ENCODE measurements around the gene PSMD3. TPM values are rescaled to one million over a fixed set of nuclear protein-coding genes. Genes with fewer than 3 reads are reported as not detected.

The PSMD3 gene
- total RNA-seq, 2 donors from 2014 or later: 152 to 164 TPM

DNA sequence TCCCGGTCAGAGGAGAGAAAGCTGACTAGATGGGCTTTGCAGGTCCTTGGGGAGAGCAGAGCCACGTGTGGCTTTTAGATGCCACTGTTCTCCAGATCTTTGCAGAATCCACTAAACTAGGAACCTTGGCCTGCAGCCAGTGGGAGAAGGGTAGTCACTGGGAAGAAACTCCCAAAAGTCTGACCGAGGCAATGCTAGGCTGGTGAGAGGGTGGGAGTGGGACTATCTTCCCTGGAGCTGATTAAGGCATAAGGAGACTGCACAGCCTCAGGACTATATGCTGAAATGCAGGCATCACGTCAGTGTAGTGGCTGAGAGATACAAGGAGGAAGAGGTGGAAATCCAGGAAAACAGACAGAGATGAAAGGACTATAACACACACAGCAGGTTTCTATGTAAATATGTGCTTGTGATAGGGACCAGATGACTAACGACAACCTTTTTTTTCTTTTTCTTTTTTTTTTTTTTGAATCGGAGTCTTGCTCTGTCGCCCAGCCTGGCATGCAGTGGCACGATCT is 20.0 kb upstream of the PSMD3 start:
- H3K4me1 ChIP-seq (ENCODE audit: control insufficient read depth, insufficient read depth, low read length): no peaks in the 10 kb centered on the region
- no peaks in the 10 kb centered on the region for H3K9me3 ChIP-seq (ENCODE audit: control insufficient read depth, low read length)
- H3K4me3 Mint-ChIP-seq: no peak overlapping the region
- no peak for DNase-seq
- no peaks in the 10 kb centered on the region for H3K36me3 ChIP-seq (ENCODE audit: control insufficient read depth, insufficient read depth, low read length)
- TF ChIP-seq, protein P1, sequence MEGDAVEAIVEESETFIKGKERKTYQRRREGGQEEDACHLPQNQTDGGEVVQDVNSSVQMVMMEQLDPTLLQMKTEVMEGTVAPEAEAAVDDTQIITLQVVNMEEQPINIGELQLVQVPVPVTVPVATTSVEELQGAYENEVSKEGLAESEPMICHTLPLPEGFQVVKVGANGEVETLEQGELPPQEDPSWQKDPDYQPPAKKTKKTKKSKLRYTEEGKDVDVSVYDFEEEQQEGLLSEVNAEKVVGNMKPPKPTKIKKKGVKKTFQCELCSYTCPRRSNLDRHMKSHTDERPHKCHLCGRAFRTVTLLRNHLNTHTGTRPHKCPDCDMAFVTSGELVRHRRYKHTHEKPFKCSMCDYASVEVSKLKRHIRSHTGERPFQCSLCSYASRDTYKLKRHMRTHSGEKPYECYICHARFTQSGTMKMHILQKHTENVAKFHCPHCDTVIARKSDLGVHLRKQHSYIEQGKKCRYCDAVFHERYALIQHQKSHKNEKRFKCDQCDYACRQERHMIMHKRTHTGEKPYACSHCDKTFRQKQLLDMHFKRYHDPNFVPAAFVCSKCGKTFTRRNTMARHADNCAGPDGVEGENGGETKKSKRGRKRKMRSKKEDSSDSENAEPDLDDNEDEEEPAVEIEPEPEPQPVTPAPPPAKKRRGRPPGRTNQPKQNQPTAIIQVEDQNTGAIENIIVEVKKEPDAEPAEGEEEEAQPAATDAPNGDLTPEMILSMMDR (conservative IDR thresholded peaks at IDR 0.05): no peak
- H3K4me3 ChIP-seq (ENCODE audit: low read length): no peak overlapping the region
- peaks cover 4% of the 10 kb centered on the region for H3K27me3 Mint-ChIP-seq (ENCODE audit: insufficient read depth)
- no peak overlapping the region for H3K27ac ChIP-seq (ENCODE audit: low read depth, low read length)
- H3K9me3 Mint-ChIP-seq: no peaks in the 10 kb centered on the region
- H3K36me3 Mint-ChIP-seq (ENCODE audit: low read depth): no peaks in the 10 kb centered on the region
- 85 to 93% methylated on average over 3 to 7 of the region's 8 CpGs for WGBS, 2 experiments (ENCODE audit: insufficient coverage in 1 of 2, insufficient read length in 1 of 2)
- H3K9ac ChIP-seq (ENCODE audit: extremely low read depth, low read length, poor library complexity, severe bottlenecking): no peak overlapping the region
- peak overlapping the region; percentile 23 for H3K27ac Mint-ChIP-seq
- peaks cover 5% of the 10 kb centered on the region for H3K4me1 Mint-ChIP-seq
- no peaks in the 10 kb centered on the region for H3K27me3 ChIP-seq (ENCODE audit: control insufficient read depth, insufficient read depth, low read length, poor library complexity, severe bottlenecking)

DNA sequence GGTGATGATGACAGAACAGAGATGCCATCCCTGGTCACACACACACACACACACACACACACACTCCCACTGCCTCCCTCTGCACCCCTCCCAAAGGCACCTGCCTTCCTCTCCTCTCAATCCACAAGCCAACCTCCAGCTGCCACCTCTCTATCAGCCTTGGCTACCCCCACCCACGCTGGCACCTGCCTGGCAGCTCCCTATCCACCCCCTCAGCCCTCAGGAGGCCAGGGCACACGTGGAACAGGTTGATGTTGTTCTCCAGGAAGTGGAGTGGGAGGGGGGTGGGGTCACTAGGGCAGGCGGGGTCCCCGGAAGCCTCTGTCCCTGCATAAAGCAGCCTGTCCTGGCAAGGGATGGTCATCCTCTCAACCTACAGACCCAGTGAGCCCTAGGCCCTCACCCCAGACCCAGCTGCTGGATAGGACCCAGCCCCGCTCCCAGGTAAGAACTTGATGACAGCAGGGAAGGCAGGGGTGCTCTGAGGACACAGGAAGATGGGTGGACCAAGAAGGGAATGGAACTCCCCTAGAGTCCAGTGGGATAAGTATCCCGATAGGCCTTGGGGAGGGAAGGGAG is 17.9 kb upstream of the PSMD3 start, which contains the start of gene GSDMA:
Gene GSDMA, plus strand, starts transcription at position 363 of the 579 bp plus-strand sequence. CDS start 2,684 bp downstream, outside the sequence.
- Histone ChIP-seq H3K4me1 (ENCODE audit: control insufficient read depth, insufficient read depth, low read length) (no peaks in the 10 kb centered on the region), H3K9ac (ENCODE audit: extremely low read depth, low read length, poor library complexity, severe bottlenecking) (no peak within 1 kb of the TSS), H3K27me3 (ENCODE audit: control insufficient read depth, insufficient read depth, low read length, poor library complexity, severe bottlenecking) (no peaks in the 10 kb centered on the region), H3K36me3 (ENCODE audit: control insufficient read depth, insufficient read depth, low read length) (no peaks in the 10 kb centered on the region), H3K9me3 (ENCODE audit: control insufficient read depth, low read length) (no peaks in the 10 kb centered on the region), H3K27ac (ENCODE audit: low read depth, low read length) (no peak within 1 kb of the TSS), H3K4me3 (ENCODE audit: low read length) (no peak within 1 kb of the TSS)
- peaks cover 5% of the 10 kb centered on the region for H3K4me1 Mint-ChIP-seq
- no peak for DNase-seq
- H3K27ac Mint-ChIP-seq: no peak within 1 kb of the TSS
- no peak within 1 kb of the TSS for H3K4me3 Mint-ChIP-seq
- H3K27me3 Mint-ChIP-seq (ENCODE audit: insufficient read depth): peaks cover 7% of the 10 kb centered on the region
- H3K36me3 Mint-ChIP-seq (ENCODE audit: low read depth): no peaks in the 10 kb centered on the region
- TF ChIP-seq, protein P1 (conservative IDR thresholded peaks at IDR 0.05): no peak
- no peaks in the 10 kb centered on the region for H3K9me3 Mint-ChIP-seq
- 76 to 77% methylated on average over 3 to 5 of the region's 6 CpGs for WGBS, 2 experiments (ENCODE audit: insufficient coverage in 1 of 2, insufficient read length in 1 of 2)

DNA sequence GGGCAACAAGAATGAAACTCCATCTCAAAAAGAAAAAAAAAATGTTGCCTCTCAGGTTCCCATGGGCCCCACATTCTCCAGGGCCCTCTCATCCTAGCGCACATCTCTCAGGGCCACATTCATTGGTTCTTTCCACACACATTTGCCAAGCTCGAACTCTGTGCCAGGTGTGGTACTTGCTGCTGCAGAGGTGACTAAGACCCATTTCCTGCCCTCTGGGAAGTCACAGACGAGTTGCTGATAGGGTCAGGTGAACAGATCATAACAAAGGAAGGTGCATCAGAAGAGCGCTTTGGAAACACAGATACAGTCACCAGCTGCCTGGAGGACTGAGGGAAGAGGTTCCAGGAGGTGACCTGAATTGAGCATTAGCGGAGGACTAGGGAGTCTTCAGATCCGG is 16.8 kb upstream of the PSMD3 start:
- DNase-seq: no peak
- Histone ChIP-seq H3K27me3 (ENCODE audit: control insufficient read depth, insufficient read depth, low read length, poor library complexity, severe bottlenecking) (no peaks in the 10 kb centered on the region), H3K4me3 (ENCODE audit: low read length) (no peak overlapping the region), H3K9ac (ENCODE audit: extremely low read depth, low read length, poor library complexity, severe bottlenecking) (no peak overlapping the region), H3K27ac (ENCODE audit: low read depth, low read length) (no peak overlapping the region), H3K4me1 (ENCODE audit: control insufficient read depth, insufficient read depth, low read length) (no peaks in the 10 kb centered on the region), H3K36me3 (ENCODE audit: control insufficient read depth, insufficient read depth, low read length) (no peaks in the 10 kb centered on the region), H3K9me3 (ENCODE audit: control insufficient read depth, low read length) (no peaks in the 10 kb centered on the region)
- WGBS, 2 experiments (ENCODE audit: insufficient coverage in 1 of 2, insufficient read length in 1 of 2): 92% methylated on average over 6 of the region's 6 CpGs
- TF ChIP-seq, protein P1 (conservative IDR thresholded peaks at IDR 0.05): no peak
- H3K4me1 Mint-ChIP-seq: peaks cover 5% of the 10 kb centered on the region
- H3K27ac Mint-ChIP-seq: no peak overlapping the region
- H3K9me3 Mint-ChIP-seq: no peaks in the 10 kb centered on the region
- no peaks in the 10 kb centered on the region for H3K36me3 Mint-ChIP-seq (ENCODE audit: low read depth)
- H3K27me3 Mint-ChIP-seq (ENCODE audit: insufficient read depth): peaks cover 7% of the 10 kb centered on the region
- no peak overlapping the region for H3K4me3 Mint-ChIP-seq
